ENCODE measurements around the gene FOXP1.

DNA sequence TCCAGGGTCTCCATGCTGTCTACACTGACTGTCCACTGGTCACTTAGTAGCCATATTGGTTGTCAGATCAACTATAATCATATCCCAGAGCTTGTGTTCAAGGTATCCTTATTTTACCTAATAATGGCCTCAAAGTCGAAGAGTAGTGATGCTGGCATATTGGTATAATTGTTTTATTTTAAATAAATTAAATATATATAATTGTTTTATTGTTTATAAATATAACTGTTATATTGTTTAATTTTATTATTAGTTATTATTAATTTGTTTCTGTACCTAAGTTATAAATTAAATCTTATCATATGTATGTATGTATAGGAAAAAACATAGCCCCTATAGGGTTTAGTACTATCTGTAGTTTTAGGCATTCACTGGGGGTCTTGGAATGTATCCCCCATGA lies 205.0 kb downstream of the FOXP1 start:
- TF ChIP-seq ATF3 (IDR thresholded peaks at IDR 0.05) (no peak), CTCF (IDR thresholded peaks at IDR 0.05; ENCODE audit: low read depth, low read length, missing input control) (no peak), GABPA (IDR thresholded peaks at IDR 0.05 in 1 of 2, conservative IDR thresholded peaks at IDR 0.05 in 1 of 2) (no peak), TAF1 (conservative IDR thresholded peaks at IDR 0.05) (no peak), RXRA (IDR thresholded peaks at IDR 0.05) (no peak), YY1 (IDR thresholded peaks at IDR 0.05) (no peak), SP1 (IDR thresholded peaks at IDR 0.05) (no peak), RAD21 (IDR thresholded peaks at IDR 0.05) (no peak), JUND (IDR thresholded peaks at IDR 0.05) (no peak), REST (IDR thresholded peaks at IDR 0.05) (no peak), FOXA1 (IDR thresholded peaks at IDR 0.05) (no peak)
- TF ChIP-seq, protein P1, sequence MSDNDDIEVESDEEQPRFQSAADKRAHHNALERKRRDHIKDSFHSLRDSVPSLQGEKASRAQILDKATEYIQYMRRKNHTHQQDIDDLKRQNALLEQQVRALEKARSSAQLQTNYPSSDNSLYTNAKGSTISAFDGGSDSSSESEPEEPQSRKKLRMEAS (IDR thresholded peaks at IDR 0.05), result no peak
- TF ChIP-seq, protein P2, sequence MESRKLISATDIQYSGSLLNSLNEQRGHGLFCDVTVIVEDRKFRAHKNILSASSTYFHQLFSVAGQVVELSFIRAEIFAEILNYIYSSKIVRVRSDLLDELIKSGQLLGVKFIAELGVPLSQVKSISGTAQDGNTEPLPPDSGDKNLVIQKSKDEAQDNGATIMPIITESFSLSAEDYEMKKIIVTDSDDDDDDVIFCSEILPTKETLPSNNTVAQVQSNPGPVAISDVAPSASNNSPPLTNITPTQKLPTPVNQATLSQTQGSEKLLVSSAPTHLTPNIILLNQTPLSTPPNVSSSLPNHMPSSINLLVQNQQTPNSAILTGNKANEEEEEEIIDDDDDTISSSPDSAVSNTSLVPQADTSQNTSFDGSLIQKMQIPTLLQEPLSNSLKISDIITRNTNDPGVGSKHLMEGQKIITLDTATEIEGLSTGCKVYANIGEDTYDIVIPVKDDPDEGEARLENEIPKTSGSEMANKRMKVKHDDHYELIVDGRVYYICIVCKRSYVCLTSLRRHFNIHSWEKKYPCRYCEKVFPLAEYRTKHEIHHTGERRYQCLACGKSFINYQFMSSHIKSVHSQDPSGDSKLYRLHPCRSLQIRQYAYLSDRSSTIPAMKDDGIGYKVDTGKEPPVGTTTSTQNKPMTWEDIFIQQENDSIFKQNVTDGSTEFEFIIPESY (IDR thresholded peaks at IDR 0.05), result no peak
